Measurements from ENCODE around the gene CPSF2.

CPSF2 gene

DNA sequence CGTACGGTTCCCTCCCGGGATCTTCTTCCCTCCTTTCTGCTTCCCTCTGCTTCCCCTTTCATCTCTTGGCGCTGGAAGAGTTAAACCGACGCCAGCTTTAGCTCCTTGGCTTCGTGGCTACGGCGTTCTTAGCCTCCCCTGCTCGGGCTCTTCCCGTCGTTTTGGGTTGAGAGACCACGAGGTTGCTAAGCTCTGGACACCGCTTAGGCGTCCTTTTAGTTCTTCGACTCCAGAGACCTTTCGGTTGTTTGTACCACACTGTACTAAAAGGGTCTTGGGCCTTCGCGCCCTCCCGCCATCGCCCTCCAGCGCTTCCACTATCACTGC, 545 bp downstream of the CPSF2 start:
- TF ChIP-seq, protein P1, sequence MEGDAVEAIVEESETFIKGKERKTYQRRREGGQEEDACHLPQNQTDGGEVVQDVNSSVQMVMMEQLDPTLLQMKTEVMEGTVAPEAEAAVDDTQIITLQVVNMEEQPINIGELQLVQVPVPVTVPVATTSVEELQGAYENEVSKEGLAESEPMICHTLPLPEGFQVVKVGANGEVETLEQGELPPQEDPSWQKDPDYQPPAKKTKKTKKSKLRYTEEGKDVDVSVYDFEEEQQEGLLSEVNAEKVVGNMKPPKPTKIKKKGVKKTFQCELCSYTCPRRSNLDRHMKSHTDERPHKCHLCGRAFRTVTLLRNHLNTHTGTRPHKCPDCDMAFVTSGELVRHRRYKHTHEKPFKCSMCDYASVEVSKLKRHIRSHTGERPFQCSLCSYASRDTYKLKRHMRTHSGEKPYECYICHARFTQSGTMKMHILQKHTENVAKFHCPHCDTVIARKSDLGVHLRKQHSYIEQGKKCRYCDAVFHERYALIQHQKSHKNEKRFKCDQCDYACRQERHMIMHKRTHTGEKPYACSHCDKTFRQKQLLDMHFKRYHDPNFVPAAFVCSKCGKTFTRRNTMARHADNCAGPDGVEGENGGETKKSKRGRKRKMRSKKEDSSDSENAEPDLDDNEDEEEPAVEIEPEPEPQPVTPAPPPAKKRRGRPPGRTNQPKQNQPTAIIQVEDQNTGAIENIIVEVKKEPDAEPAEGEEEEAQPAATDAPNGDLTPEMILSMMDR (IDR thresholded peaks at IDR 0.05; ENCODE audit: borderline replicate concordance, control extremely low read depth, extremely low read depth, insufficient read depth, missing control alignments): no peak
- DNase-seq (ENCODE audit: low spot score): peak; percentile 37
- in situ Hi-C loops (cut with MboI; ENCODE audit: low sequenced_read_pairs, unreplicated experiment): no loop called here

DNA sequence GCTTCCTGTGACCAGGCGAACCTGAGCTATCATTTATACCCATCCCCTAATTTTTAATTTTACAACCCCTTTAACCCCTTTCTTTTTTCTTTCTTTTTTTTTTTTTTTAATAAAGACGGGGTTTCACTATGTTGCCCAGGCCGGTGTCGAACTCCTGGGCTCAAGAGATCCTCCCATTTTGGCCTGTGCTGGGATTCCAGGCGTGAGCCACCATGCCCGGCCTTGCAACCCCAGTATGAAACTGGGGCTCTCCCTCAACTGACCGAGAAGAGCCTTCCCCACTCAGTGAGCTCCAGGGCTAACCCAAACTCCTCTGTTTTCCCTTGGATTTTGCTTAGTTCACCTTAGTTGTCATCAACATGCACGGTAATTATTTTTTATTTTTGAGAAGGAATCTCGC, 992 bp downstream of the CPSF2 start:
- in situ Hi-C loops (cut with MboI; ENCODE audit: low sequenced_read_pairs, unreplicated experiment): no loop called here
- no peak for DNase-seq (ENCODE audit: low spot score)
- TF ChIP-seq, protein P1 (IDR thresholded peaks at IDR 0.05; ENCODE audit: borderline replicate concordance, control extremely low read depth, extremely low read depth, insufficient read depth, missing control alignments): no peak

DNA sequence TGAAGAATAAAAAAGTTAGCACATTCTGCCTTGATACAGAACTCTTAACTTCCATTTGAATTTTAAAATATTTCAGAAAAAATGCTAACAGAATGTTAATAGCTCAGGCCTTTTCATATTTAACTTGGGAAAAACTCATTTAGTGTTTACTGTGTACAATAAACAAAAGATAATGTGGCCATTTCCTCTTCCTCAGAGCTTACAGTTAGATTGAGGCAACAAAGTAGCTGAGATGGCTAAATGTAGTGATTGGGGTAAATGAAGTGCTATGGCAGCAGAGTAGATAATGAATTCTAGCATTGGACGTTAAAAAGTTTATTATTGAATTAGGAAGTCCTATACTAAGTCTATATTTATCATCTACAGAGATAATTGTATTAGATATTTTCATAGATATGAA, 12.7 kb downstream of the CPSF2 start:
- in situ Hi-C loops (cut with MboI; ENCODE audit: low sequenced_read_pairs, unreplicated experiment): loop anchor here (25.0 kb wide), 1 partner anchor 553 kb away; no protein-coding TSS in a partner anchor
- DNase-seq (ENCODE audit: low spot score): no peak
- TF ChIP-seq, protein P1 (IDR thresholded peaks at IDR 0.05; ENCODE audit: borderline replicate concordance, control extremely low read depth, extremely low read depth, insufficient read depth, missing control alignments): no peak

DNA sequence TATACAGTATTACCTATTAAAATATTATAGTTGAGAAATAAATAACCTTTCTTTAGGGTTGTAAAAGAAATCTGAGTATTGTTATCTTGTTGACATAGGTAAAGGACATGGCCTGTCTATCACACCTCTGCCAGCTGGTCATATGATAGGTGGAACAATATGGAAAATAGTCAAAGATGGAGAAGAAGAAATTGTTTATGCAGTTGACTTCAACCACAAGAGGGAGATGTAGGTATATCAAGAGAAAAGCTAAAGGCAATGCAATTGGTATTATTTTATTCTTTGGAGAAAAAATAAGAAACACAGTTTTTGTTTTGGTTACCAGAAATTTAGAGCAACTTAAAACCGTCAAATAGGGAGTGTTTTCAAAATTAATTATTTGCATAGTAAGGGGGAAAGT, 13.5 kb downstream of the CPSF2 start:
- TF ChIP-seq, protein P1 (IDR thresholded peaks at IDR 0.05; ENCODE audit: borderline replicate concordance, control extremely low read depth, extremely low read depth, insufficient read depth, missing control alignments): peak; percentile 18
- DNase-seq (ENCODE audit: low spot score): peak; percentile 21
- in situ Hi-C loops (cut with MboI; ENCODE audit: low sequenced_read_pairs, unreplicated experiment): loop anchor here (25.0 kb wide), 1 partner anchor 552 kb away; no protein-coding TSS in a partner anchor

DNA sequence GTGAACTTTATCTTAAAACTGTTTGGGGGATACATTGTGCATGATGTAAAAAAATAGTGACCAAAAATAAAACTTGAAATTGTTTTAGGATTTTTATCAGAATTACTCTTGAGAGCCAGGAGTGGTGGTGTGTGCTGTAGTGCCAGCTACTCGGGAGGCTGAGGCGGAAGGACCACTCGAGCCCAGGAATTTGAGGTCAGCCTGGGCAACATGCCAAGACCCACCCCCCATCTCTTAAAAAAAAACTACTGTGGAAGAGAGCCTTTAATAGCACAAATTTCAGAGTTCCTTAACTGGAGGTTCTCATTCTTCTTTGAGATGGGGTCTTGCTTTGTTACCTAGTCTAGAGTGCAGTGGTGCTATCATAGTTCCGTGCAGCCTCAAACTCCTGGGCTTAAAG, 21.5 kb downstream of the CPSF2 start:
- TF ChIP-seq, protein P1 (IDR thresholded peaks at IDR 0.05; ENCODE audit: borderline replicate concordance, control extremely low read depth, extremely low read depth, insufficient read depth, missing control alignments): no peak
- DNase-seq (ENCODE audit: low spot score): no peak
- in situ Hi-C loops (cut with MboI; ENCODE audit: low sequenced_read_pairs, unreplicated experiment): loop anchor here (25.0 kb wide), 1 partner anchor 544 kb away; no protein-coding TSS in a partner anchor

DNA sequence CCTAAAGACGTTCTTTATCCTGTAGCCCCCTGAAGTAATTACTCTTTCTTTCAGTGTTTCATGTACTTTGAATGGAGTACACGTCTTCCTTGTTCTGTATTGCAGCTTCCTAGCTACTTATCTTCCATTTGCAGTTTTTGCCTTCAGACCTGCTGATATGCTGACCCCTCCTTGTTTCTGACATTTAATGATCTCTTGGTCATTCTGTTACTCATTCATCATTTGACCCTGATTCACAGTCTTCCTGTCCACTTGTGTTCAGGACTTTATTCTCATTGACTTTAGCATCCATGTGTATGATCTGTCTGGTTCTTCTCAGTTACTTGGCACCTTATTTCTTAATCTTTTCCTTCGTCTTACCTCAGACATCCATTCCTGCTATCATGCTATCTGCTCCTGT, 22.2 kb downstream of the CPSF2 start:
- TF ChIP-seq, protein P1 (IDR thresholded peaks at IDR 0.05; ENCODE audit: borderline replicate concordance, control extremely low read depth, extremely low read depth, insufficient read depth, missing control alignments): no peak
- in situ Hi-C loops (cut with MboI; ENCODE audit: low sequenced_read_pairs, unreplicated experiment): loop anchor here (25.0 kb wide), 1 partner anchor 543 kb away; no protein-coding TSS in a partner anchor

More for the DNA sequence above, 22.2 kb downstream of the CPSF2 start:
- DNase-seq (ENCODE audit: low spot score): no peak

Data from GM13976 (cell line).